Glomerular visceral epithelial cell (primary cell): Measurements from ENCODE around the gene FAM20C.

Experiments used
- DNase-seq: peaks from one replicate; pipeline ENCODE4 v3.0.0-alpha.2; 2016; ENCODE audit errors: extremely low spot score

FAM20C gene

DNA sequence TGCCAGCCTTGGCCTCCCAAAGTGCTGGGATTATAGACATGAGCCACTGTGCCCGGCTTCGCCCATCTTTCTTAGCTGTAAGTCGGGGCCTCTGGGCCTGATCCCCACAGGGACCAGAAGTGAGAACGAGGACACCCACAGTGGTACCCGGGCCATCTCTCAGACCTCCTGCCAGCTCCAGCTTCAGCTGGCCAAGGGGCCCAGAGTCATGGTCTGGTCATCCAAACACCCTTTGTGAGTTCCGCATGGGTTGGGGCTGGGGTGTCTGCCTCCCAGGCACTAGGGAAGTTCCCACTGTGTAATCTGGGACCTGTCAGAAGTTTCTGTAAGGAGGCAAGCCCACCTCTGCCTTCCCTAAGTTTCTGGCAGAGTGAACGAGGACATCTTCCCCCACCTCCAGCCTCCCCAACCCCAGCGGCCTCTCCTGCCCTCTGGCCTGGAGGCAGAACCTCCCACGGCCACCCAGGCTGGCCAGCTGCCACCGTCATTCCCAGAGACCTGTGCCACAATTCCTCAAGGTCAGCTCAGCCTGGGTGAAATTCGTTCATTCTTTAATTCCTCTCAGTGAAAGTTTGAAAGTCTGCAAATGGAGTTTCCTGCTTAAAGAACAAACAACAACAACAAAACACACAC is 78.1 kb downstream of the FAM20C start:
- DNase-seq, result no peak

GRCh38 chr7:271266-272107 is 79.1 kb downstream of the FAM20C start:
- no peak for DNase-seq

DNA sequence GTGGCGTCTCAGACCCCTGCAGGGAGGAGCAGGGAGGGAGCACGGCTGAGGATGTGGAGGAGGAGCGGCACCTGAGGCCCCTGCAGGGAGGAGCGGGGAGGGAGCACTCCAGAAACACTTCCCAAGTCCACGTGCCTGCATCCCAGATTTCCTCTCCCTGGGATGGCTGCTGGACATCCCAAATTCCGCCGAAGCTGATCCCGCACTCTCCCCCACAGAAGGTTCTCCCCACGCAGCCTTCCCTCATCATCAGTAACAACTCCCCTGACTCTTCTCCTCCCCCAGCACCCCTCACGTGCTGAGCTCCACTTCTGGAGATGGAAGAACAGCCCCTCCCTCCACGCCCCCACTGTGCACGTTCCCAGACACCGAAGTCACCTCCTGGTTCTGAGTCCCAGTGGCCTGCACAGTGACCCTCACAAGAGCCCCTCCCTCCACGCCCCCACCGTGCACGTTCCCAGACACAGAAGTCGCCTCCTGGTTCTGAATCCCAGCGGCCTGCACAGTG is 79.8 kb downstream of the FAM20C start:
- DNase-seq, result no peak

DNA sequence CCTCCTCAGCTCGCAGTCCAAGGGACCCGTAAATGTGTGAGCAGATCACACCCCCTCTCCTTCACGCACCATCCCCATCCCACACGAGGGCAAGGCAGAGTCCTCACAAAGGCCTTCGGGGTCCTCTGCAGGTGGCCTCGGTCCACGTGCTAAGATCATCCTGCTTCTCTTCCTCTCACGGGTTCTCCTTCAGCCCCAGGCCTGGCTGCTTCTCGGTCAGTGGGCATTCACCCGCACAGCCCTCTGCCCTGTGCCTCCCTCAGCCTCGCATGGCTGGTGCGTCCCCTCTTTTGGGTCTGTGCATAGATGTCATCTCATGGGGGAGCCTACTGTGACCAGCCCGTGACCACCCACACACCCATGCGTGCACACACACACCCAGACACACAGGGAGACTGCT is 80.3 kb downstream of the FAM20C start:
- DNase-seq, result no peak

- DNase-seq, result no peak
These were observed 81.0 kb downstream of the FAM20C start for GRCh38 chr7:273327-273726.

DNA sequence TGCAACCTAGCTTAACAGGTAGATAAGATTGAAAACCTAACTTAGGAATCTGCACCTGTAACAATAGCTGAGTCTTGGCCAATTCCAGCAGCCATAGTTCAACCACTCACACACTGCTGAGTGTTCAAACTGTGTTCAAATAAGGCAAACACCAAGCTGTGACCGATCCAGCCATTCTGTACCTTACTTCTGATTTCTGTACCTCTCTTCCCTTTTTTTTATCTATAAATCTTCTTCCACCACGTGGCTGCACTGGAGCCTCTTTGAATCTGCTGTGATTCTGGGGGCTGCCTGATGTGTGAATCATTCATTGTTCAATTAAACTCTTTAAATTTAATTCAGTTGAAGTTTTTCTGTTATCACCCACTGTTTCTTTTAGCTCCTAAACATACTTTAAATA is 81.9 kb downstream of the FAM20C start:
- DNase-seq, result no peak

DNA sequence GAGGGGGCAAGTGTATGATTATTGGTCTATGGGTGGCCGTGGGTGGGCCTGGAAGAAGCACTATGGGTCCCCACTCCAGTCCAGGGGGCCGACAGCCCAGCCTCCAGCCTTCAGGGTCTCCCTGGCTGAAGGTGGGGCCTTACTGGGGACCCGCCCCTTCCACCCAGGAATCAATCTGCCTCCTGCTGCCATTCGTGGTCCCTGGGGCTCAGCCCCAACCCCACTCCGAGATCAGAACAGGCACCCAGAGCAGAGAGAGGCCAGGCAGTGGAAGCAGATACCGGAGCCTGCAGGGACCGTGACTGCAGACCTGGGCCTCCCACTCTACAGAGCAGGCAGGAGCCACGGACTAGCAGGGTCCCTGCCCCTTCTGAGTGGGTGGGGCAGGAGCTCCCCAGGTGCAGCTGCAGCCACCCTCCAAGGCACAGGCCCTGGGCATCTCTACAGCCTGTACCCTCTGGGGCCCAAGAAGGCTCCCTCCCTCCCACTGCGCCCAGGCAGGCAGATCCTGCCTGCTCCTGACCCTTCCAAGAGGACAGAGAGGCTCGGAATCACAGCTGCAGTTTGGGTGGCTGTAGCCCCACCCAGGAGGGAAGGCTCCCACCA is 84.0 kb downstream of the FAM20C start:
- DNase-seq, result no peak

- no peak for DNase-seq
These were observed 84.9 kb downstream of the FAM20C start for GRCh38 chr7:277228-277627.

- no peak for DNase-seq
These were observed 85.7 kb downstream of the FAM20C start for GRCh38 chr7:278081-278480.

GRCh38 chr7:279821-280220 is 87.5 kb downstream of the FAM20C start:
- DNase-seq, result no peak

- DNase-seq, result no peak
These were observed 88.1 kb downstream of the FAM20C start for GRCh38 chr7:280461-280860.

- no peak for DNase-seq
These were observed 89.3 kb downstream of the FAM20C start for GRCh38 chr7:281637-282036.

DNA sequence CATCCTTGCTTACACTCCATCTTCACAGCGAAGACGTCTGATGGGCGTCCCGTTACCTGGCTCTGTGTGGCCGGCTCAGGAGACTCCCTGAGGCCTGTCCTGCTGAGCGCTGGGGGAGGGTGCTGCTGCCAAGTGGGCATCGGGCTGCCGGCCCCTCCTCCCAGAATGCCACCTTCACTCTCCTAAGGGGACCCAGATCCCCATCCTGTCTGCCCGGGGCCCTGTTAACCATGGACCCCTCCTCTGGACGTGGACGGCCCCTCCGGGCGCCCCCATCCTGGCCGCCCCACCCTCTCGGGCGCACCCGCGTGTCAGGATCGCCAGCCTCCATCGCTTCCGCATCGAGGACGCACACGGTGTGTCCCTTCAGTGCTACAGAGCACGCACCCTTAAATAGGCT is 90.2 kb downstream of the FAM20C start:
- no peak for DNase-seq

DNA sequence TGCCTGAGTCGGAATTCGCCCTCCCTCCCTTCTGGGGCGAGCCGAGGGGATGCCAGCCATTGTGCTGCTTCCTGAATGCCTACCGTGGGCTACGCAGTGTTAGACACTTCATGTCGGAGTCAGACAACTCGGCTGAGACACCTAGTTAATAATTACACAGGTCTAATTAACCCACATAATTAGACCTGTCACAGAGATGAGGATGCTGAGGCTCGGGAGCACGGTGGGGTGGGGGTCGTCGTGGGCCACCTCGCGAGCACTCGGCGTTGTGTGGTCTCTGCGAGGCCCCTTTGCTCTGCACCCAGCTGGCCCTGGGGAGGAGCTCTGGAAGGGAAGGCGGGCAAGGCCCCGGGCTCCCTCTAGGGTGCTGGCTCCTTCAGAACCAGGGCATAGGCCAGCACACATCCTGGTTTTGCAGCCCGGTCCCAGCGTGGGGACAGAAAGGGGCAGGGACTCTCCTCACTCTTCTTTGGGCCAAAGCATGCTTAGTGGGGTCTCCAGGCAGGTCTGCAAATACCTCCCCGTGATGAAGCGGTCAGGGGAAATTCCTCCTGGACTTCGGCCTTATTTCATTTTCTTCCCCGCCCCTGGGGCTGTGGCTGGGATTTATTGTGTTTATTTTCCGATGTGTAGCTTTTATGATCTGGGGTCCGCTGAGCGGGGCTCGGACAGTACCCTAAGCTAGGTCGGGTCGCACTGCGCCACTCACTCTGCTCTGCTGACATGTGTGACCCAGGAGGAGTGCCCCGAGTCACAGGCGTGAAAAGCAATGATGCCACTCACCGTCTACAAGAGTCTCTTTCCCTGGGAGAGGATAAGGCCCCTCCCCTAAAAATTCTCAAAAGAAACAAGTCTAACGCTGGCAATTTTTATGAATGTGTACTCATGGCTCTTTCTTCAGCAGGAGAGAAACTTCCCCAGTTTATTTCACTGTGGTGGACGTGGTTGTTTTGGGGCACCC is 92.7 kb downstream of the FAM20C start:
- no peak for DNase-seq

GRCh38 chr7:285731-286130 is 93.4 kb downstream of the FAM20C start:
- DNase-seq, result no peak

DNA sequence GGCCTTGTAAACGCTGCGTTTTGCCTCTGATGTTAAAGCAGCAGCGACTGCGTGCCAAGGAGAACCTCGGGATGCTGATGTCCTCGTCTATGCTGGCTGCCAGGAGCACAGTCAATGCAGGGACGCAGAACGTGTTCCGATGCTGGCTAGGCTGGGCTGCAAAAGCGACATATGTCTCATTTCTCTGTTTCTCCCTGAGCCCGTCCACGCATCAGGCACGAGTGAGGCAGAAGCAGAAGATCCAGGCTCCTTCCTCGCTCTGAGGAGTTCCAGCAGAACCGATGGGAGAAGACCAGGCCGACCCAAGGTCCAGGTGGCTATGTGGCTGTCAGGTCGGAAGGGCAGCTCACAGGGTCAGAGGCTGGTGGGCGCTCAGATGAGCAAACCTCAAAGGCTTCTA is 93.9 kb downstream of the FAM20C start:
- no peak for DNase-seq

GRCh38 chr7:288671-289101 is 96.3 kb downstream of the FAM20C start:
- no peak for DNase-seq

DNA sequence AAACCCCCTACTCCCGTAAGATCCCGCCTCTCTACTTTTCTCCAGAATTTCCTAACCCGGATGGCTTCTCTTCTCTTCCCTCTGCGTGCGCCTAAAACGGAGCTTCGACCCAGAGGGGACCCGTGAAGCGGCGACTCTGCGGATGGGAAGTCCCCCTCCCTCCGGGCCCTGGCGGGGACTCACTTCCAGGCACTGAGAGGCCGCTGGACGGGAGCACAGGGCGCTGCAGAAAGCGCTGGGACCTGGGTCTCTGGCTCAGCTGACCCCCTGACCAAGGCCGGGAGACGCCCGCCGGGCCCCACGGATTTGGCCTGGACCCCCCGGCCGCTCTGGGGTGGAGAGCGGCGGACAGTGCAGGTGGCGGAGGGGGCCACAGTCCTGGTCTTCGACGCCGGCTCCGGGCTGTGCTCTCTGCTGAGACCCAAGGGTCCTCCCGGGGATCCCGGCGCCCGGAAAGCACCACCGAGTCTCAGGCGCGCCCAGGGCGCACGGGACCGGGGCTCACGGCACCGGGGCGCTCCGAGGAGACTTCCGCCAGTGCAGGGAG is 96.9 kb downstream of the FAM20C start:
- no peak for DNase-seq

DNA sequence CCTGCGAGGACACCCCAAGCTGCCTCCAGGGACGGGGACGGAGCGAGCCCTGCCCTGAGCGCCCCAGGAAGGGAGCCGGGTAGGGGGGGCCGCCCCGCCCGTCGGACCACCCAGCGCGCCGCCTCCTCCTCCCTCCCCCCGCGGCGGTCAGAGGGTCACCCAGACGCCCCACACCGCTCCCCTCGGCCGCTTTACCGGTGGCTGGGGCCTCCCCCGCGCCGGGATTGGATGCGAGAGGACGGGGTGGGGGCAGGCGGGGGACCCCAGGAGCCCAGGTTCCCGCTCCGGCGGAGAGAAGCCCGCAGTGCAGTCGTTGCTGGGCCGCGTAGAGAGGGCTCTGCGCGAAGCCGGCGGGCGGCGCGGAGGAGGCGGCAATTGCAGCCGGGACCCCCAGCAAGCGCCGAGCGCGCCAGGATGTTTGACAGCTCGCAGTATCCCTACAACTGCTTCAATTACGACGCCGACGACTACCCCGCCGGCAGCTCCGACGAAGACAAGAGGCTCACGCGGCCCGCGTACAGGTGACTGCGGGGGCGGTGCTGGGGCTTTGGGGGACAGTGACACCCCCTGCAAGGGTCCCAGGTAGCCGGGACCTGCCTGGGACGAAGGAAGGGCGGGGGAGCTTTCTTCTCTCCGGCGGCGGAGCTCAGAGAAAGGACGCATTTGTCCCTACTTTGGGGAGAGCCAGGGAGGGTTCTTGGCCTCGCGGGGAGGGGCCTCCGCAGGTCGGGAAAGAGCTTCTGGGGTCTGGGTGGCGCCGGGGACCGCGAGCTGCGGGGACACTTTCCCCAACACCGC is 97.6 kb downstream of the FAM20C start, which contains the start of gene FOXL3:
FOXL3 (plus strand) TSS at position 415 of the 798 bp plus-strand sequence; CDS start at position 415, 0 bp downstream.
- DNase-seq, result no peak
